K562 (cell line): Measurements from ENCODE around the gene ATPAF2. TPM values are rescaled to one million over a fixed set of nuclear protein-coding genes. Genes with fewer than 3 reads are reported as not detected.

ENCODE experiments used
- ASH1L ChIP-seq: fragments of 450-650 bp; IDR thresholded peaks from 2 replicates; pipeline ENCODE4 v1.6.1; 2018; ENCODE audit warnings: borderline replicate concordance, mild to moderate bottlenecking, low read depth; ENCODE audit not compliant: partially characterized antibody
- BCLAF1 ChIP-seq, 2 experiments: fragments of 450-650 bp in 1 of 2; IDR thresholded peaks; 2 replicates each; pipeline ENCODE4 v1.6.1; 2011 to 2017; ENCODE audit warnings: low read depth in 2 of 2, antibody characterized with exemption in 1 of 2, borderline replicate concordance in 1 of 2, low read length in 1 of 2, mild to moderate bottlenecking in 1 of 2, mixed read lengths in 1 of 2; ENCODE audit not compliant: control insufficient read depth in 1 of 2
- FIP1L1 ChIP-seq: fragments of 200-400 bp; formaldehyde crosslinking; IDR thresholded peaks from 2 replicates; pipeline ENCODE4 v1.6.1; 2018; ENCODE audit warnings: mild to moderate bottlenecking, low read depth, low read length; ENCODE audit not compliant: poor library complexity, severe bottlenecking
- FOXK1 ChIP-seq: sonication (generic); formaldehyde crosslinking; IDR thresholded peaks from 2 replicates; pipeline ENCODE4 v1.8.0; 2022; ENCODE audit warnings: missing genetic modification reagents, mild to moderate bottlenecking, borderline replicate concordance
- HSF4 ChIP-seq: fragments of 250-450 bp; sonication (Bioruptor Pico); IDR thresholded peaks from 2 replicates; pipeline ENCODE4 v2.1.2; 2022; ENCODE audit warnings: mild to moderate bottlenecking, moderate library complexity, borderline replicate concordance
- IRF2 ChIP-seq: sonication (generic); formaldehyde crosslinking; IDR thresholded peaks from 2 replicates; pipeline ENCODE4 v1.8.1; 2022; ENCODE audit warnings: mild to moderate bottlenecking, missing genetic modification reagents
- MXI1 ChIP-seq: IDR thresholded peaks from 2 replicates; pipeline ENCODE4 v1.6.1; 2011; ENCODE audit warnings: low read depth, mild to moderate bottlenecking, improper control_type of control experiment, low read length
- PCBP2 ChIP-seq: fragments of 200-400 bp; formaldehyde crosslinking; IDR thresholded peaks from 2 replicates; pipeline ENCODE4 v1.6.1; 2018; ENCODE audit warnings: low read length, low read depth, mild to moderate bottlenecking, moderate library complexity; ENCODE audit not compliant: poor library complexity, severe bottlenecking
- PHF8 ChIP-seq: fragments of 200-600 bp; sonication (generic); IDR thresholded peaks from 2 replicates; pipeline ENCODE4 v1.6.1; 2012; ENCODE audit warnings: mixed run types, mild to moderate bottlenecking, inconsistent platforms, low read length, moderate library complexity, borderline replicate concordance
- POLR2B ChIP-seq: fragments of 450-650 bp; IDR thresholded peaks from 2 replicates; pipeline ENCODE4 v1.6.1; 2018; ENCODE audit warnings: low read depth; ENCODE audit not compliant: partially characterized antibody
- PYGO2 ChIP-seq: fragments of 450-650 bp; IDR thresholded peaks from 2 replicates; pipeline ENCODE4 v1.6.1; 2016; ENCODE audit warnings: mild to moderate bottlenecking, missing genetic modification characterization, moderate library complexity, missing compliant biosample characterization
- RBM14 ChIP-seq: fragments of 200-400 bp; formaldehyde crosslinking; IDR thresholded peaks from 2 replicates; pipeline ENCODE4 v1.6.1; 2018; ENCODE audit warnings: low read depth, mild to moderate bottlenecking, low read length, moderate library complexity, borderline replicate concordance; ENCODE audit not compliant: insufficient read depth
- TEAD4 ChIP-seq, 2 experiments: sonication (generic) in 1 of 2; formaldehyde crosslinking in 1 of 2; IDR thresholded peaks; 2 replicates each; pipeline versions ENCODE4 v1.6.1 to v1.8.0; 2012 to 2022; ENCODE audit warnings: borderline replicate concordance in 1 of 2, inconsistent platforms in 1 of 2, low read length in 1 of 2, mild to moderate bottlenecking in 1 of 2, missing genetic modification reagents in 1 of 2
- ZNF121 ChIP-seq: sonication (generic); formaldehyde crosslinking; conservative IDR thresholded peaks from 2 replicates; pipeline ENCODE4 v1.8.0; 2022; ENCODE audit warnings: missing genetic modification reagents
- ZNF134 ChIP-seq: fragments of 250-450 bp; sonication (Bioruptor Pico); conservative IDR thresholded peaks from 2 replicates; pipeline ENCODE4 v1.4.0; 2020
- ZNF165 ChIP-seq: fragments of 250-450 bp; sonication (Bioruptor Pico); IDR thresholded peaks from 2 replicates; pipeline ENCODE4 v1.4.0; 2020; ENCODE audit warnings: borderline replicate concordance
- ZNF239 ChIP-seq: fragments of 250-450 bp; sonication (Bioruptor Pico); IDR thresholded peaks from 2 replicates; pipeline ENCODE4 v1.4.0; 2020; ENCODE audit warnings: mild to moderate bottlenecking
- ZNF24 ChIP-seq: fragments of 450-650 bp; IDR thresholded peaks from 2 replicates; pipeline ENCODE4 v1.6.1; 2016
- ZNF778 ChIP-seq: fragments of 450-650 bp; formaldehyde crosslinking; IDR thresholded peaks from 2 replicates; pipeline ENCODE4 v1.4.0; 2020; ENCODE audit warnings: mild to moderate bottlenecking, moderate library complexity
- polyA plus RNA-seq, 8 experiments: library from polyadenylated mRNA; depleted of rRNA in 4 of 8; stranded (reverse) in 5 of 8; unstranded in 3 of 8; fragments of >200 nt; fragmentation: Nextera tagmentation in 2 of 8; fragmentation: Illumina TruSeq in 1 of 8; extraction: Ambion mirVana in 2 of 8; extraction: Trizol in 1 of 8; gene quantifications; 2 replicates each; pipeline versions ENCODE4 v1.2.1 to v1.2.3, GENCODE V29; 2011 to 2014; ENCODE audit warnings: inconsistent platforms in 1 of 8, missing spikeins in 1 of 8
- total RNA-seq, 7 experiments: library from RNA; depleted of rRNA in 6 of 7; stranded (reverse); fragments of >200 nt in 6 of 7; fragmentation: Illumina TruSeq in 2 of 7; extraction: Trizol in 2 of 7; gene quantifications; 2 replicates each; pipeline versions ENCODE4 v1.2.1 to v1.2.3, GENCODE V29; 2011 to 2021; ENCODE audit warnings: low replicate concordance in 1 of 7
- TF ChIP-seq, protein P1 (sequence below): fragments of 250-450 bp; sonication (Bioruptor Pico); IDR thresholded peaks from 2 replicates; pipeline ENCODE4 v1.9.0; 2021; ENCODE audit warnings: mild to moderate bottlenecking, inconsistent platforms

Gene ATPAF2
- total and polyA plus RNA-seq, 9 of the 15 experiments (the other 6 are each of a cell fraction or from before 2014, with no cell fraction given): 2.1 to 19.2 (median 11.3) TPM

DNA sequence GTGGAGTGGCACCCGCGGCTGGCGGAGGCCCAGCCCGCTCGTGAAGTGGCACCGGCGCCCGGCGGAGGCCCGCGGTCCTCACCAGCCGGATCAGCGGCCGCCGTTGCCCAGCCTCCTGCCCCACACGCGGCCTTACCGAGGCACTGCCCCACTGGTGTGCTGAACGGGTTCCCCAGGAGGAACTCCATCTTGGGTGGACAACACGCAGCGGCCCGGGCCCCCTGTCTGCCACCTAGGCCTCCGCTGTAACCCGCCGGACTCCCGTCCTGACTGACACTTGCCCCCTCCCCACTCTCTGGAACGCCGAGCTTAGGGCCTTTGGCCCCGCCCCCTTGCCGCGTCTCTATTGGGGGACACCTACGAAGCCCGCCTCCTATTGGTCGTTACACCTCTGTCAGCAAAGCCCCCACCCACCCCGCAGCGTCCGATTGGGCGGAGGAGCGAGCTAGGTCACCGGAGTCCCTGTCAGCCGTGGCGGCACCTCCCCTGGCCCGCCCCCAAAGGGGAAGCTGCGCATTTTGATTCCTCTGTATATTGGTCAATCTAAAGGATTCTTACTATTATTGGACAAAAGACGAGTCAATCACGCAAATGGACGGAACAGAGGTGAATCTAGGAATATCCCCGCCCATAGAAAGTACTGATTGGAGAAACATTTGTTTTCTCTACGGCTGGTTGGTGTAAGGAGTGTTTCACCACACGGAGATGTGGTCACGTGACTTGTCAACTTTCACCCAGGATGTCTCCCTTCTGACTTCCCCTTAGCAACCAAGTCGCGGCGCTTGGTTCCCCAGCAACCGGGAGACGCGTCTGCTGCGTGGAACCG lies 66.6 kb downstream of the ATPAF2 start, which contains the start of the genes DRC3 and TOM1L2 (continued):
- TF ChIP-seq ZNF239 (CRISPR knock-in tag): no peak
- TF ChIP-seq ZNF165 (CRISPR knock-in tag): no peak
- TF ChIP-seq FIP1L1: no peak
- TF ChIP-seq IRF2: no peak
- TF ChIP-seq HSF4 (CRISPR knock-in tag): no peak
- TF ChIP-seq ASH1L: peak; percentile 98
- TF ChIP-seq FOXK1 (CRISPR knock-in tag): no peak
- no peak for TF ChIP-seq ZNF134
- no peak for TF ChIP-seq ZNF121 (CRISPR knock-in tag)
- no peak for TF ChIP-seq RBM14
- TF ChIP-seq POLR2B: no peak
- TF ChIP-seq ZNF24: no peak
- TF ChIP-seq ZNF778: no peak
- TF ChIP-seq, protein P1, sequence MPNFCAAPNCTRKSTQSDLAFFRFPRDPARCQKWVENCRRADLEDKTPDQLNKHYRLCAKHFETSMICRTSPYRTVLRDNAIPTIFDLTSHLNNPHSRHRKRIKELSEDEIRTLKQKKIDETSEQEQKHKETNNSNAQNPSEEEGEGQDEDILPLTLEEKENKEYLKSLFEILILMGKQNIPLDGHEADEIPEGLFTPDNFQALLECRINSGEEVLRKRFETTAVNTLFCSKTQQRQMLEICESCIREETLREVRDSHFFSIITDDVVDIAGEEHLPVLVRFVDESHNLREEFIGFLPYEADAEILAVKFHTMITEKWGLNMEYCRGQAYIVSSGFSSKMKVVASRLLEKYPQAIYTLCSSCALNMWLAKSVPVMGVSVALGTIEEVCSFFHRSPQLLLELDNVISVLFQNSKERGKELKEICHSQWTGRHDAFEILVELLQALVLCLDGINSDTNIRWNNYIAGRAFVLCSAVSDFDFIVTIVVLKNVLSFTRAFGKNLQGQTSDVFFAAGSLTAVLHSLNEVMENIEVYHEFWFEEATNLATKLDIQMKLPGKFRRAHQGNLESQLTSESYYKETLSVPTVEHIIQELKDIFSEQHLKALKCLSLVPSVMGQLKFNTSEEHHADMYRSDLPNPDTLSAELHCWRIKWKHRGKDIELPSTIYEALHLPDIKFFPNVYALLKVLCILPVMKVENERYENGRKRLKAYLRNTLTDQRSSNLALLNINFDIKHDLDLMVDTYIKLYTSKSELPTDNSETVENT: no peak
- TF ChIP-seq TEAD4 (IDR thresholded peaks at IDR 0.05; ENCODE audit: low read length): no peak
- TF ChIP-seq TEAD4 (CRISPR knock-in tag; IDR thresholded peaks at IDR 0.05; ENCODE audit: borderline replicate concordance): 0 out of 2 replicates have a peak, but pooled peaks have one; percentile 26
- TF ChIP-seq PYGO2 (tag): no peak
- TF ChIP-seq PHF8: peak; percentile 65; the same call in 1 of the 2 replicates
- TF ChIP-seq BCLAF1 (IDR thresholded peaks at IDR 0.05; ENCODE audit: borderline replicate concordance in 1 of 2, control insufficient read depth in 1 of 2, low read depth in 2 of 2, low read length in 1 of 2): no peak
- TF ChIP-seq PCBP2: no peak
- TF ChIP-seq MXI1: peak; percentile 88
